8988T (cell line): ENCODE results near the gene CADPS.

Source experiments
- DNase-seq: peaks from one replicate; pipeline ENCODE4 v3.0.0; 2011

Gene CADPS

DNA sequence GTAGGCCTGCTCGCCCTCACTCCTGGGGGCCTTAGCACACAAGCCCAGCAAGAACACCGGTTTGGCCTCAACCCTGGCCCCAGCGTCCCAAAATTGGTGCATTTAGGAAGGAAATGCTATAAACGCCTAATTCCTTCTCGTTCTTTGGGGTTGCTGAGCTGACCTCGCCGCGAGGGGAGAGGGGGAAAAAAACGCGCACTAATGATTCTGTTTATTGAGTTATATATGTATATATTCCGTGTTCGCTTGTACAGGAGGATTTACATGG is 505.8 kb downstream of the CADPS start:
- DNase-seq, result no peak

DNA sequence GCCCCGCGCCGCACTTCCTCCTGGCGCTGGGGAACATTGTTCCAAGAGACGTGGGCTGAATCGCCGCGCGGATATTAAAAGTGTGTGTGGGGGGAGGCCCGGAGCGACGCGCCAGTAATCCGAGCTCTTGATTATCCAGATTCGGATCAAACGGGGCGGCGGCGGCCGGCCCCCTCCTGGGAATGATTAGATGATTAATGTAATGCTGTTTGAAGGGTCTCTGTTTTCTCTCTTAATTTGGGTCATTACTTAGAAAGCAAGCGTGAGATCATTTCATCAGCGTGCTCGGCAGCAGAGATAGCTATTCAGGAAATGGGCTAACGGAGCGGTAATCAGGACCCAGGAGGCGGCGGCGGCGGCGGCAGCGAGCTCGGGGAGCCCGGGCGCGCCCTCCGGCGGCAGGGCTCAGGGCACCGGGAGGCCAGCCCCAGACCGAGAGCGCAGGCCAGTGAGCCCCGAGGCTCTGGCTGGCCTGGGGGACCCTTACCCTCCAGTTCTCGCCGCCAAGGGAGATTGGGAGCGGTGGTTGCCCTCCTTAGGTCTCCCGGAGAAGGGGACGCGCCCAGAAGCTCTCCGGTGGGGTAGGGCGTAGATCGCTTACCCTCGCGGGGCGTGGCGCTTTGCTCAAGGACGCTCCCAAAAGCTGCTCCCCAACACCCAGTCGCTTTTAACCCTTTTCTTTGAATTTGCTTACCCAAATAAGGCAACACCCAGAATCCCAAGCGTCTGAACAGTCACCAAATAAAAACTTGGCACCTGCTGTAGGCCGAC is 506.3 kb downstream of the CADPS start:
- DNase-seq, result no peak

DNA sequence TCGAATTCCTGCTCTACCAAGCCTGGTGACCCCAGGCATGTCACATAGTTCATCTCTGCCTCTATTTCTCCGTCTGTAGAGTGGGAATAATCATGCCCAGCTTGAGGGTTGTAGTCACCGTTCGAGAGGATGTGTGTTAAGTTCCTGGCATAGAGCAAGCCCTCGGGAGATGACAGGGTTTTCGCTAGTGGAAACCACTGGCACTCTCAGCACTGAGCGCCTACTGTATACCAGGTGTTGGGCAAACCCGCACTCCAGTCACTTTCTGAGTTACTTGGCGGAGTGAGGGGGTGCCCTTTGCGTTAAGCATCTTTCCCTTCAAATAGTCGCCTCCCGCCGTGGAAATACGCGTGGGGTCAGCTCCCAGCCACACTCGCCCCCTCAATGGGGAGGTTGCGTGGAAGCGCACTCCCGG is 506.9 kb downstream of the CADPS start:
- DNase-seq, result no peak

DNA sequence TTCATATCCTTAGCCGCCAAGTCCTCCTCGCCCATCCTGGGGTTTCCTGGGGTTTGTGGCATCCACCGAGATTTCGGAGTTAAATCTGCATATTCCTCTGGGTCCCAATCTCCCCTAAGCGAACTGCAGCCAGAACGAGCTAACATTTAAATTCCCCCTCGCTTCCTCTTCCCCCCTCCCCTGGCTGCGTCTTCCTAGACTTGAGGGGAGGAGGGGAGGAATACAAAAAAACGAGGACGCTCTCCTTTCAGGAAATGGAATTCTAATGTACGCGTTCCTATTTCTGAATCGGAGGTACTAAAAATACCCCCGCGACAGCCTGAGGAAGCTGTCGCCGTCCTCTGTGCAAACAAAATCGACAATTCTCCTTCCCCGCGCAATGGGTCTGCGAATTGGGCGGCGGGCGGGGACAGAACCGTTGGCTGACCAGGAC is 507.4 kb downstream of the CADPS start:
- no peak for DNase-seq

DNA sequence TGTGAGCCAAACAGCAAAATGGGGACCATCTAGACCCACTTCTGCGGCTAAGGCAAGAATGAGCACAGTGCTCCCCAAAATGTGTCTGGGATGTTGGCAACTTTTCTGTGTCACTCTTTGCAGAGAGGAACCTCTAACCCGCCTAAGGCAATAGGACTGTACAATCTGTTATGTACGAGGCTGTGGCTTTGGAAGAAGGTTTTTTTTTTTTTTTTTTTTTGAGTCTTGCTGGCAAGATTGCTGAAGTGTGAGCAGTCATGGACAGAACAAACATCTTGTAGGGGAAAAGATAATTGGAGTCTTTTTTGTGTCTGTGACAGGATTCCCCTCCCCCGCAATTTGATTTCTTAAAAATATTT is 509.1 kb downstream of the CADPS start:
- DNase-seq, result no peak

GRCh38 chr3:62365391-62366125 is 509.7 kb downstream of the CADPS start:
- no peak for DNase-seq

- no peak for DNase-seq
Observed at GRCh38 chr3:62364191-62364590, 511.0 kb downstream of the CADPS start.

- DNase-seq, result no peak
Observed at GRCh38 chr3:62363275-62363674, 511.9 kb downstream of the CADPS start.

- no peak for DNase-seq
Observed at GRCh38 chr3:62361824-62362223, 513.4 kb downstream of the CADPS start.

GRCh38 chr3:62361261-62361660 is 514.0 kb downstream of the CADPS start:
- no peak for DNase-seq

DNA sequence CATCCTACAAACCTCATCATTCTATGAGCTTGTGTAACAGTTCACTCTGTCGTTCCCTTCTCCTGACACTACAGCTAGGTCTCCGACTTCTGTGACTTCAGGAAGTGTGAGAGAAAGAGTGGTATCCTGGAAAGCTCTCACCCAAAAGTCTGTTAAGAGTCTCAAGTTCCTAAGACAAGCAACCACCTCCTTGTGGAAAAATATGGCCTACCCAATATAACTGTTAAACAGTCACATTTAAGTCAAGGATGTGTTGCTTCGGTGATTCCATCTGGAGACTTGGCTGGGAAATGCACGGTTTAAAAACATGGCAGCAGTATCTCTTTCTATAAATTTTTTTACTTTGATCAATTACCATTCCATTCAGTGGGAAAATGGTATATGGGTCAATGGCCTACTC is 515.7 kb downstream of the CADPS start:
- DNase-seq, result no peak

GRCh38 chr3:62356356-62356755 is 518.9 kb downstream of the CADPS start:
- no peak for DNase-seq

DNA sequence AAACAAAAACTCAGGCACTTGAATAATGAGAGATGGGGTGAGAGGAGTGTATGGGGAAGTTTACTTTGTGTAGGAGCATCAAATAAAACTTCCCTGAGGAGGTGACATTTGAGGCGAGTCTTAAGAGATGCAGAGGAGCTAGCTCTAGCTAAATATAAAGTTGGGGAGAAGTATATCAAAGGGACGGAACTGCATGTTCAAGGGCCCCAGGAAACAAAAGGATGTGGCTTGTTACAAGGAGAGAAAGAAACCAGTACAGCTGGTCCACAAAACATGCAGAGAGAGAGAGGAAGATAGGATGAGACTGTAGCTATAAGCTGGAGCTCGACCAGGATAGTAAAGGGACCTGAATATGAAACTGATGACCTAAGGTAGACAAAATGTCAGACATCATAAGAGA is 519.5 kb downstream of the CADPS start:
- DNase-seq, result no peak
